ENCODE results near the gene CALM3.
"Not testable (repeated sequence)": the region's sequence is repeated elsewhere in the genome, so short reads cannot be mapped to it uniquely, and the experiment has no call there.

Gene CALM3

GRCh38 chr19:46616631-46617322, 15.6 kb downstream of the CALM3 start:
- DNase-seq: no peak

GRCh38 chr19:46617601-46618000, 16.5 kb downstream of the CALM3 start:
- DNase-seq: no peak

DNA sequence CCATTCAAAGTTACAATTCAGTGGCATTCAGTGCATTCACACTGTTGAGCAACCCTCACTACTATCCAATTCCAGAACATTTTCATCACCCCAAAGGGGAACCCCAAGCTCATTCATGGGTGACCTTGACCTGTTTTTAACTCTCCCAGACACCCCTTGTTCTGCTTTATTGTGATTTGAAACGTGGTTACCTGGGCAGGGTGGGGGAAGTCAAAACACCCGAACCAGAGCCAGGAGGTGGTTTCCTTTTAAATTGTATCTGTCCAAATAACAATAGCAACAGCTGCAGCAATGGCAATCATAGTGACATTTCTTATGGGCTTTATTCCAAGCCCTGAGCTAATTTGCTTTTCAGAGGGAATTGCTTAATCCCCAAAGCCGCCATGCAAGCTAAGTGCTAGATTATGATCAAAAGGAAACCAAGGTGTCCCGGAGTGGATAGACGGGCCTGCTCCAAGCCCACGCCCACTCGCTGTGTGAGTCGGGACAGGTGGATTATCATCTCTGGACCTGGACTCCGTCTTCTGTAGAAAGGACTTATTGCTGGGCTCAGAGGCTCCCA, 17.6 kb downstream of the CALM3 start:
- no peak for DNase-seq

DNA sequence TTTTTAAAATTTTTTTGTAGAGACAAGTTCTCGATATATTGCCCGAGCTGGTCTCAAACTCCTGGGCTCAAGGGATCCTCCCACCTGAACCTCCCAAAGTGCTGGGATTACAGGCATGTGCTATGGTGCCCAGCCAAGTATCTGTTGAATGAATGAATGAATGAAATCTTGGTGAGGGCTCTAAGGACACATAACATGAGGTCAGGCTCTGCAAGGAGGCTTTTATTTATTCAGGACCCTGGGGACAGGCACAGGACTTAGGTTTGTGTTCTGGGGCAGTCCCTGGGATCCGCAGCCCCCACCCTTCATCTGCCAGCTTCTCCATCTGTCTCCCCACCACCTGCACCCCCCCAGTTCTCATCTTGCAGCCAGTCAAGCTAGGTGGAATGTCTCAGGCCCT, 19.1 kb downstream of the CALM3 start:
- no peak for DNase-seq

GRCh38 chr19:46620716-46621115, 19.6 kb downstream of the CALM3 start:
- DNase-seq: no peak

DNA sequence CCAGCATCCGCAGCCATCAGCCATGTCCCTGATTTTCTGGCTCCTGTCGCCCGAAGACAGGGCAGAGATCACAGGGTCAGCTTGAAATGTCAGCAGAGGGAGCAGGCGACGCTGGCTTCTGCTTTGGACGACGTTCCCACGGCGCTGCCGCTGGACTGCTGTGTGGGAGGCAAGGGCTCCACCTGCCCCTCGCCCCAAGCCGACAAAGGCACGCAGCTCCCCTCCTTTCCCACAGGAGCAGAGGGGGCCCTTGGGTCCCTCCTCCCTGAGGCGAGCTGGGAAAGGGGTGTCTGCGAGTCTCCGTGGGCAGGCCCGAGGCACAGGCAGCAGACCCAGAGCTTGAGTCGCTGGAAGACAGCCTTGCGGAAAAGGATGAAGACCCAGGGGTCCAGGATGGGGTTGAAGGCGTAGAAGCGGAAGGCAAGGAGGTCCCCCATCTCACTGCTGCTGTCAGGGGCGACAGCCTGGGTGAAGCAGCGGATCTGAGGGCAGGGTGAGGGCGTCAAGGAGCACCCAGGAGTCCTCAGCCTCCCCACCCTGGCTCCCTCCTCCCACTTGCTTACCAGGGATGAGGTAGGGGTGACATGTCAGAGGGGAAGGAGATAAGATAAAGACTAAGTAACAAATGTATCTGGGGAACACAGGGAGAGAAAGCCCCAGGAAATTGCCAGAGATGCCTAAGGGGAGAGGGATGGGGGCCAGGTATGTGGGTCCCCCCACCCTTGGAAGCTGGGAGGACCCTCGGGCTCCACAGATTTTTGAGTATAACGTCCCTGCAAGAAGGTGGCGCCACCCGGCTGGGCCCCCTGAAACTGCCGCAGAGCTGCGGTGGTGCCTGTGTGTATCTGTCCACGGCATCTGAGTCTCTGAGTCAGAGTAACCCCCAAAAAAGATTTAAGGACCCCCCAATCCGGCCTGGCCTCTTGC, 20.3 kb downstream of the CALM3 start:
- DNase-seq: no peak

GRCh38 chr19:46622118-46622446, 21.0 kb downstream of the CALM3 start:
- no peak for DNase-seq

DNA sequence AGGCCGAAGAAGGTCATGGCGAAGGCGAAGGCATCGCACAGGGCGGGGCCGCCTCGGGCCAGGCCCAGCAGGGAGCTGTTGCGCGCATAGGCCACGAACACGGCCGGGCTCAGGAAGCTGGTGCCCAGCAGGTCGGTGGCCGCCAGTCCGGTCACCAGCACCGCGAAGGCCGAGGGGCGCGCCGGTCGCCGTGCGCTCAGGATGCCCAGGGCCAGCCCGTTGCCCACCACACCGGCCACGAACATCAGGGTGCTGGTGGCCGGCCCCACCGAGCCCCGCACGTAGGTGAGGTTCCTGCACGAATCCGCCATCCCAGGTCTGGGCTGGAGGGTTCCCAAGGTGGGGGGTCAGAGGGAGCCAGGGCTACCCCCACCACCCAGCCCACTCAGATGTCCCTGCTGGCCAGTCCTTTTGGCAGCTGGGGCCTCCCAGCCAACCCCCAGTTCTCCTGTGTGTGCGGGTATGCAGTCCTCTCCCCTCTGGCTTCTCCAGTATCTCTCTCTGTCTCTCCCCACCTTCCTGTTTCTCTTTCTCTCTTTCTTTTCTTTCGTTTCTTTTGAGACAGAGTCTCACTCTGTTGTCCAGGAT, 22.9 kb downstream of the CALM3 start:
- DNase-seq: no peak

- DNase-seq: no peak
These were observed 24.0 kb downstream of the CALM3 start, which contains the start of gene PTGIR for GRCh38 chr19:46624958-46625661. PTGIR (minus strand) TSS chr19:46625089; CDS start chr19:46624225, 864 bp downstream.

- DNase-seq: no peak
These were observed 24.6 kb downstream of the CALM3 start for GRCh38 chr19:46625731-46626130.

DNA sequence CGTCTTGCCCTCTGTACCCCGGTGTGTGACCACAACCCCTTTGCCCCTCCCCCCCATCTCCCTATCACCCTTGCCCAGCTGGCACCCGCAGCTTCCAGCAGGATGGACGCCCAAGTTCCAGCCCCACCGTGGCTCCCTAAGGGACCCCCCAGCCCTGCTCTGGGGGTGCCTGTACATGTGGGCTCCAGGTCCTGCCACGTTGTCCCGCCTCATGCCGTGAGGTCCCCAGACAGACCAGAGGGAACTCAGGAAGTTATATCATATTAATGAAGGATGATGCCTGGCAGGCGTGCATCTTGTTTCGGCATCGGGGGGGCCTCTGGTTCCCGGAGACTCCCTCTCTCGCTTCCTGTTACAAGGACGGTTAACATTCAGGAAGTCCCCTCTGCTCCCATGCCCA, 25.3 kb downstream of the CALM3 start:
- no peak for DNase-seq

- DNase-seq: not testable (repeated sequence)
These were observed 27.8 kb downstream of the CALM3 start for GRCh38 chr19:46628970-46629369.

GRCh38 chr19:46629546-46630025, 28.5 kb downstream of the CALM3 start:
- DNase-seq: no peak

DNA sequence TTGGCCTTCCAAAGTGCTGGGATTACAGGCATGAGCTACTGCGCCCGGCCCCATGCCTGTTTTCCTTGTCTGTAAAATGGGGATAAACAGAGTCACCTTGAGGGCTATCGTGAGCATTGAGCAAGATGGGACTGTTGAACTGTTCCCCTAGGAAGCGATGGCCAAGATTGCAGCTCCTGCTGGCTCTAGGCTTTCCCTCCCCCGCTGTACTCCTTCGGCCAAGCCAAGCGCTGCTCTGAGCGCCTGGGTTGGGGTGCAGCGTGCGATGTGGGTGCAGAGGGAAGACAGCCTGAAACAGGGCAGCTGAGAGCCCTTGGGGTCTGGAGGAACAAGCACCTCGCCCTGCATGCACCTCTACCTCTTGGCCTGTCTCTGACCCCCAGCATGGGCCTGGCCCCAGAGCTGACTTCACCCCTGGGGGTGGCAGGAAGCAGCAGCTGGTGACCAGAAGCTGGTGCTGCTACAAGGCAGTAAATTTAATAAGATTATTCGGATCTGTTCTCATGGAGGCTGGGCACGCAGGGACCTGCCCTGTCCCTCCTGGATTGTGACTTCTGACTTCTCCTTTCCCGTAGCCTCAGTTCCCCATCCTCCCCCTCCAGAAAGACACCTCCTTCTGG, 29.6 kb downstream of the CALM3 start:
- no peak for DNase-seq

- no peak for DNase-seq
These were observed 30.4 kb downstream of the CALM3 start for GRCh38 chr19:46631481-46631880.

DNA sequence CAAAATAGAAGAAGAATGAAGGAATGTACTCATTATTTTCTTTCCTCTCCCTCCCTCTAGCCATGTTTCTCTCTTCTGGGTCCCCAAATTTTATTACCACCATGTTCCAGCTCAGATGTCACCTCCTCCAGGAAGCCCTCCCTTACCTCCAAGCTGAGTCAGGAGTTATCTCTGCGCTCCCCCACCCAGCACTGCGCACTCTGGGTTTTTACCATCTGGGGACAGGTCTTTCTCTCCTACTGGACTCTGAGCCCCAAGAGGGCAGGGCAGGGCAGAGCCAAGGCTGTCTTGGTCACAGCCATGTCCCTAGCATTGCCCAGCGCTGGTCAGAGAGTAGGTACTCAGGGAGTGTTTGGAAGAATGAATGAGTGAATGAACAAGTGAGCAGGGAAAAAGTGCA, 32.0 kb downstream of the CALM3 start:
- no peak for DNase-seq

GRCh38 chr19:46634045-46634655, 33.0 kb downstream of the CALM3 start:
- peak; percentile 98 for DNase-seq

DNA sequence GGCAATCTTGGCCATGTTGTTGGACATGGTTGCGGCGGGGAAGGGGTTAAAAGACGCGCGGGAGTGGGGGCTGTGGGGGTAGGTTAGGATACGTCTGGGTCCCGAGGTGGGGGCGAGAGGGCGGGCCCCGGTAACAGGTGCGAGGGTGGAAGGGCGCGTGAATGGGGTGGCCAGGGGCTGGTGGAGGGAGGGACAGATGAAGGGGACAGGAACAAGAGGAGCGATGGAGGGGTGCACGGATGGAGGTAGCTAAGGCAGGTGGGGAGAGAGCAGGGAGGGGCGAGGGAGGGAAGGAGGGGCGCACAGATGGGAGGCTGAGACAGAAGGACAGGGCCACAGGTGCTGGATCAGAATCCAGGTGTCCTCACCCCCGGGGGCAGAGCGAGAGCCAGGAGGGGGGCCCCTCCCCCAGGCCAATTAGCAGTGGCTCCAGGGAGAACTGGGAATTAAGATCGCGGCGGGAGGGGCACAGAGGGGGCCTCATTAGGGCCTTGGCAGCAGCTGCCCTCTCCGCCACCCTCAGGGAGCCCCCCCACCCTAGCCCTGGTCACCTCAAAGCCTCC, 33.6 kb downstream of the CALM3 start:
- no peak for DNase-seq

- no peak for DNase-seq
These were observed 35.0 kb downstream of the CALM3 start, which contains the start of gene GNG8 for GRCh38 chr19:46635920-46636761. GNG8 (minus strand) TSS chr19:46636202; CDS start chr19:46634682, 1,520 bp downstream.

- DNase-seq: no peak
These were observed 36.1 kb downstream of the CALM3 start for GRCh38 chr19:46637224-46637623.
